ENCODE results near the gene UBR3.
"Not testable (repeated sequence)": the region's sequence is repeated elsewhere in the genome, so short reads cannot be mapped to it uniquely, and the experiment has no call there.

The UBR3 gene

GRCh38 chr2:170070778-170071177 is 243.5 kb downstream of the UBR3 start:
- no peak for DNase-seq

- peak; percentile 44 to 49 for DNase-seq
Observed at GRCh38 chr2:170073288-170073687, 246.0 kb downstream of the UBR3 start.

- DNase-seq, result no peak
Observed at GRCh38 chr2:170076189-170076588, 248.9 kb downstream of the UBR3 start.

GRCh38 chr2:170077830-170078569 is 250.7 kb downstream of the UBR3 start:
- no peak for DNase-seq

- DNase-seq, result no peak
Observed at GRCh38 chr2:170084820-170085491, 257.7 kb downstream of the UBR3 start.

- DNase-seq, result no peak
Observed at GRCh38 chr2:170086117-170086688, 258.9 kb downstream of the UBR3 start.

GRCh38 chr2:170086751-170087412 is 259.6 kb downstream of the UBR3 start:
- DNase-seq, result peak in 1 of 2 experiments; percentile 7

- DNase-seq, result no peak
Observed at GRCh38 chr2:170087413-170087793, 260.1 kb downstream of the UBR3 start.

GRCh38 chr2:170088776-170089175 is 261.5 kb downstream of the UBR3 start:
- DNase-seq, result no peak

GRCh38 chr2:170090229-170090628 is 263.0 kb downstream of the UBR3 start:
- no peak for DNase-seq

- no peak for DNase-seq
Observed at GRCh38 chr2:170091436-170091835, 264.2 kb downstream of the UBR3 start.

- no peak for DNase-seq
Observed at GRCh38 chr2:170092436-170093060, 265.3 kb downstream of the UBR3 start.

- no peak for DNase-seq
Observed at GRCh38 chr2:170095380-170095779, 268.1 kb downstream of the UBR3 start.

GRCh38 chr2:170098626-170099312 is 271.5 kb downstream of the UBR3 start:
- no peak for DNase-seq

GRCh38 chr2:170101789-170102188 is 274.5 kb downstream of the UBR3 start:
- DNase-seq, result no peak

GRCh38 chr2:170106102-170106840 is 279.0 kb downstream of the UBR3 start:
- DNase-seq, result no peak

- DNase-seq, result no peak
Observed at GRCh38 chr2:170113168-170113894, 286.1 kb downstream of the UBR3 start.

- no peak for DNase-seq
Observed at GRCh38 chr2:170115501-170116229, 288.4 kb downstream of the UBR3 start.

GRCh38 chr2:170118641-170119040 is 291.4 kb downstream of the UBR3 start:
- no peak for DNase-seq

GRCh38 chr2:170119326-170119725 is 292.1 kb downstream of the UBR3 start:
- not testable (repeated sequence) for DNase-seq
